ENCODE data around the gene DPH1. TPM values are rescaled to one million over a fixed set of nuclear protein-coding genes. Genes with fewer than 3 reads are reported as not detected.

DPH1 gene
- total RNA-seq, 1 donor from 2014 or later: 14.7 TPM

GRCh38 chr17:2084766-2085647, 55.1 kb downstream of the DPH1 start:
- Histone ChIP-seq H3K27me3 (ENCODE audit: control insufficient read depth, insufficient read depth, low read length) (no peaks in the 10 kb centered on the region), H3K36me3 (ENCODE audit: control insufficient read depth, insufficient read depth, low read length) (peaks cover 18% of the 10 kb centered on the region), H3K4me3 (ENCODE audit: low read depth, low read length) (no peak overlapping the region)
- DNase-seq (ENCODE audit: low read depth): peak; percentile 60
- no peak for TF ChIP-seq CTCF (IDR thresholded peaks at IDR 0.05; ENCODE audit: insufficient read depth, low read length, severe bottlenecking)
- FAIRE-seq: peak; percentile 76

- Histone ChIP-seq H3K4me3 (ENCODE audit: low read depth, low read length) (no peak overlapping the region), H3K36me3 (ENCODE audit: control insufficient read depth, insufficient read depth, low read length) (peaks cover 18% of the 10 kb centered on the region), H3K27me3 (ENCODE audit: control insufficient read depth, insufficient read depth, low read length) (no peaks in the 10 kb centered on the region)
- no peak for TF ChIP-seq CTCF (IDR thresholded peaks at IDR 0.05; ENCODE audit: insufficient read depth, low read length, severe bottlenecking)
- DNase-seq (ENCODE audit: low read depth) (no peak), FAIRE-seq (no peak)
Measured at GRCh38 chr17:2085648-2085949, 55.6 kb downstream of the DPH1 start.

- peak; percentile 85 for FAIRE-seq
- TF ChIP-seq CTCF (IDR thresholded peaks at IDR 0.05; ENCODE audit: insufficient read depth, low read length, severe bottlenecking): no peak
- Histone ChIP-seq H3K27me3 (ENCODE audit: control insufficient read depth, insufficient read depth, low read length) (no peaks in the 10 kb centered on the region), H3K4me3 (ENCODE audit: low read depth, low read length) (no peak overlapping the region), H3K36me3 (ENCODE audit: control insufficient read depth, insufficient read depth, low read length) (peaks cover 14% of the 10 kb centered on the region)
- DNase-seq (ENCODE audit: low read depth): no peak
Measured at GRCh38 chr17:2086306-2086705, 56.4 kb downstream of the DPH1 start.

GRCh38 chr17:2087597-2088211, 57.8 kb downstream of the DPH1 start:
- Histone ChIP-seq H3K27me3 (ENCODE audit: control insufficient read depth, insufficient read depth, low read length) (no peaks in the 10 kb centered on the region), H3K4me3 (ENCODE audit: low read depth, low read length) (no peak overlapping the region), H3K36me3 (ENCODE audit: control insufficient read depth, insufficient read depth, low read length) (peaks cover 4% of the 10 kb centered on the region)
- FAIRE-seq (peak; percentile 32), DNase-seq (ENCODE audit: low read depth) (no peak)
- TF ChIP-seq CTCF (IDR thresholded peaks at IDR 0.05; ENCODE audit: insufficient read depth, low read length, severe bottlenecking): no peak

- no peak for TF ChIP-seq CTCF (IDR thresholded peaks at IDR 0.05; ENCODE audit: insufficient read depth, low read length, severe bottlenecking)
- no peaks in the 10 kb centered on the region for H3K27me3 ChIP-seq (ENCODE audit: control insufficient read depth, insufficient read depth, low read length)
- FAIRE-seq: no peak
- DNase-seq (ENCODE audit: low read depth): no peak
- peaks cover 3% of the 10 kb centered on the region for H3K36me3 ChIP-seq (ENCODE audit: control insufficient read depth, insufficient read depth, low read length)
- H3K4me3 ChIP-seq (ENCODE audit: low read depth, low read length): no peak overlapping the region
Measured at GRCh38 chr17:2089021-2089422, 59.1 kb downstream of the DPH1 start.

All from bronchial epithelial cell (primary cell).